ENCODE measurements around the gene SCNN1G.
A peak's percentile ranks its signal among the peaks of the same experiment; 100 is the strongest.

The SCNN1G gene

DNA sequence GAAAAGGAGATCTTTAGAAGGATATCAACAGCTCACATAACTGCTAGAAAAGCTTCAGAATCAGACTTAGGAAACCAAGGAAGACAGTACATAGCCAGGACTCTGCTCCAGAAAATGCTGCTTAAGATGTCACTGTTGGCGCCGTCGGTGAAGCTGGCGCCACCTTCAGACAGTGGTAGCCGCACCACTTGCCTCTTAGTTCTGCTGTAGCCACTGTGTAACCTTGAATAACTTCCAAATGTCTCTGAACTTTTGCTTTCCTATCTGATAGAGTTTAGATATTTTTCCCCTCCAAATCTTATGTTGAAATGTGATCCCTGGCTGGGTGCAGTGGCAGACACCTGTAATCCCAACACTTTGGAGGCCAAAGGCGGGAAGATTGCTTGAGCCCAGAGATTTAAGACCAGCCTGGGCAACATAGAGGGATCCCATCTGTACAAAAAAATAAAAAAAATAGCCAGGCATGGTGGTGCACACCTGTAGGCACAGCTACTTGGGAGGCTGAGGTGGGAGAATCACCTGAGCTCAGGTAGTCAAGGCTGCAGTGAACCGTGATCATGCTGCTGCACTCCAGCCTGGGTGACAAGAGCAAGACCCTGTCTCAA, 27.0 kb upstream of the SCNN1G start:
- no peak for DNase-seq

DNA sequence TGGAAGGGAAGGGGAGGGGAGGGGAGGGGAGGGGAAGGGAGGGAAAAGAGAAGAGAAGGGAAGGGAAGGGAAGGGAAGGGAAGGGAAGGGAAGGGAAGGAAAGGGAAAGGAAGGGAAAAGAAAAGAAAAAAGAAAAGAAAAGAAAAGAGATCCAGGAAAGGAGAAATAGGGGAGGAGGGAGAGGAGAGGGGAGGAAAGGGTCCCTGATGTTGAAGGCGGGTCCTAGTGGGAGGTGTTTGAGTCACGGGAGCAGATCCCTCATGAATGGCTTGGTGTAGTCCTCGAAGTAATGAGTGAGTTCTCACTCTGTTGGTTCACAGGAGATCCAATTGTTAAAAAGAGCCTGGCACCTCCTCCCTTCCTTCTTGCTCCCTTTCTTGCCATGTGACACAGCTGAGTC, 26.4 kb upstream of the SCNN1G start:
- DNase-seq, result no peak

DNA sequence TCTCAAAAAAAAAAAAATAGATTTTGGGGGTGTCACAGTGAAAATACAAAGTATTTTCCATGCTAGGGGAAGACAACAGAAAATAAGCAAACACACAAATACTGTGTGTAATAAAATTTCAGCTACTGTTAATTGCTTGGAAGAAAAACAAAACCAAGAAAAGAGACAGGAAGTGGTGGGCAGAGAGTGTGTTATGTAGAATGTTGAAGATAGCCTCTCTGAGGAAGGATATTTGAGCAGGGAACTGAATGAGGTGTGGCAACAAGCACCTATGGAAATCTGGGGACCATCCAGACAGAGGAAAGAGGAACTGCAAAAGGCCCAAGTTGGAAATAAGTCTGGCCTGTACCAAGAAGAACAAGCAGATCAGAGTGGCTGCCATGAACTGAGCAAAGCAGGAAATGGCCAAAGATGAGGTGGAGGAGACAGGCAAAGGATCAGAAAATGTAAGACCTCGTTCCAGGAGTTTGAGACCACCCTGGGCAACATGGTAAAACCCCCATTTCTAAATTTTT, 25.5 kb upstream of the SCNN1G start:
- DNase-seq, result no peak

DNA sequence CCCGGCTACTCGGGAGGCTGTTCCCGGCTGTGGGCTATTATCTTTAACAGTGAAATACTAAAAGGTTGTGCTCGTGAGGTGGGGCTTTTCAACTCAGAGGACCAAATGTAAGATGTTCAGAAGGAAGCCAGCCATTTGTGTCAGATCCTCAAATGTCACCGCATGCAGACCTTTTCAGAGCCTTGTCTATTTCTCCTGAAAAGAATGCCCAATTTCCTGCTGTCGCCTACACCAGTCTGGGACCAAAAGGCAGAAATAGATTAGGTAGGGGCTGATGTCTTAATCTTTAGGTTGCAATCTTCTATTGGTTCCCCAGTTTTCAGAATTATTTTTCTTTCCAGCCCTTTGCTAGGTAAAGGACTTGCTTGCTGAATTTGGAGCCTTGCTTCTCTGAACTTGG, 24.4 kb upstream of the SCNN1G start:
- DNase-seq, result no peak

DNA sequence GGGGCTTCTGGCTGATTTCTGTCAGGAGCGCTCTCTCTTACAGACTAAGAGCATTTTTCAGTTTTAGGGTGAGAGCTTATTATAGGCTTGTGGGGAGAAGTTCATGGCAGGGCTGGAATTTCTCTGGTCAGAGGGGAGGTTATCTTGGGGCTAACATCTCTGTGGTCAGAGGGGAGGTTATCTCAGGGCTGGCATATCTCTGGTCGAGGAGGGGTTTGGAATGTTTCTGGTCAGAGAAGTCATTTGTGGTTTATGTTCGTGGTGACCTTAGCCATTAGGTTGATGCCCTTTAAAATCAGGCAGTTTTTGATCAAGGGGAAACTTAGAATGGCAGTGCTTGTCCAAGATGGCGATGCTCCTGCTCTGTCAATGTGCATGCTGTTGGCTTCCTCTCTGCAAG, 22.5 kb upstream of the SCNN1G start:
- no peak for DNase-seq

DNA sequence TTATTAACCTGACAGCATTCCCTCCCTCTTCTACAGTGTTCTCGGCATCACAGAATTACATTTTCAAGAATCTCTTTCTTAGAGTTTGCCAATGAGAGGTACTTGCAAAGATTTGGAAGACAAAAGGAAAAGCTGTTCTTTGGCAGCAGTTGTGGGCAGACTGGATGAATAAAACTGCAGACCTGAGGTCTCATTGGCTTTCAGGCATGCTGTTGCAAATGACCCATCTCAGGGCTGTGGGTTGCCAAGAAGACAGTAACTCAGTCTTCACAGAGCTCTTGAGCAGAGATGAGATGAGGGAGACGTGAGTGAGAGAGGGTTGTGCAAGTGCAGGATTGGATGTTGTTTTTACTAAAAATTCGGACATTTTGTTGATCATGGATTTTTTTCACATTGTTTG, 22.0 kb upstream of the SCNN1G start:
- DNase-seq, result no peak

DNA sequence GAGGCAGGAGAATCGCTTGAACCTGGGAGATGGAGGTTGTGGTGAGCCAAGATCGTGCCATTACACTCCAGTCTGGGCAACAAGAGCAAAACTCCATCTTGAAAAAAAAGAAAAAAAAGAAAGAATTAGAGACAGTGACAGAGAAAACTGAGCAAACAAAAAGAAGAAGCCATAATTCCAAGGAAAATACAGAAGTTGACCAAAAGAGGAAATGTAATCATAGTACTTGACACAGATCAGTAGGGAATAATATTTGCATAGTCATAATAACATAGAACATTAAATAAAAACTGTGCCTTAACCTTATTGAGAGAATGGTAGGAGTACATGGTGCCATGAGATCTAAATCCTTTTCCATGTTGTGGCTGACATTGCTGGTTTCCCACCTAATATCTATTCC, 18.6 kb upstream of the SCNN1G start:
- no peak for DNase-seq

DNA sequence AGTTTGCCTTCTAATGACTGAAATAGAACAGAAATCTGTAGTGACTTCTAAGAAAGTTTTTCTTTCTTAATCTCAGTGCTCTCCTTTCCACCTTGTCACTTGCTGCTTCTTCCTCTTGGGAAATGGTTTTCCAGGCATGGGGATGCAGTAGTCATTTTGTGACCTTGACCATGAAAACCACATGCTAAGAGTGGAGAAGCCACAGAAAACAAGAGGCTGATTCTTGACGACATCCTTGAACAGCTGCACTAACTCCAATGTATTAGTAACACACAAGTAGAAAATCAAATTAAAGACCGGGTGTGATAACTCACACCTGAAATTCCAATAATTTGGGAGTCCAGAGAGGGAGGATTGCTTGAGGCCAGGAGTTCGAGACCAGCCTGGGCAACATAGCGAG, 17.8 kb upstream of the SCNN1G start:
- no peak for DNase-seq

DNA sequence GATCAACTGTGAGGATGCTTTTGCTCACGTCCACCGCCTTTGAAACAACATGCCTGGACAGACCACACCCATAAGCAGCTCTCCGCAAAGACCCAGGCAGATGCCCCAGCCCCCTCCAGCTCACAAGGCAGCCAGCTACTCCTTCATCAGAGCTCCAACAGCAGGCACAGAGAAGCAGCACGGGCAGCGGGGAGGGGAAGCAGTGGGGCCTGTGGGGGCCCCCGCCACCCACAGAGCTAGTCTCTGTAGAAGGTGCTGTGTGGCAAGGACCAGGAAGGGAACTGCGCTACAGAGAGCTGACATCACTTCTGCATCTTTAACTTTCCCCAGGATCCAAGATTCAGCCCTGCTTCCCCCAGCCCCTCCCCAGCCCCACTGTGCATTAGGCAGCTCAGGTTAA, 10.0 kb upstream of the SCNN1G start:
- no peak for DNase-seq

DNA sequence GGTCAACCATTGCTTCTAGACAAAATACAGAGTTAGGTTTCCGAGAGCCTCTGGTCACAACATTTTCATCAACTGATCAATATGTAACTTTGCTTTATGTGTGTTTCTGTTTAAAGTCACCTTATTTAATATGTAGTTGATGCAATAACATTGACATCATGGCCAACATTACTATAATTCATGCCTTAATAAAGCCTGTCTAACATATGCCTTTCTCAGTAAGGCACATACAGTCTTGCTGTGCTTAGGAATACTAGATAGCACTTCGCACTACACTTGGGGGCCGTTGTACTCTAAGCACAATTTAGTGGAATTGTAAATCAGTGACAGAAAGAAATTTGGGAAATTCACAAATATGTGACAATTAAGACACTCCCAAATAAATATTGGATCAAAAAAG, 9.6 kb upstream of the SCNN1G start:
- no peak for DNase-seq

DNA sequence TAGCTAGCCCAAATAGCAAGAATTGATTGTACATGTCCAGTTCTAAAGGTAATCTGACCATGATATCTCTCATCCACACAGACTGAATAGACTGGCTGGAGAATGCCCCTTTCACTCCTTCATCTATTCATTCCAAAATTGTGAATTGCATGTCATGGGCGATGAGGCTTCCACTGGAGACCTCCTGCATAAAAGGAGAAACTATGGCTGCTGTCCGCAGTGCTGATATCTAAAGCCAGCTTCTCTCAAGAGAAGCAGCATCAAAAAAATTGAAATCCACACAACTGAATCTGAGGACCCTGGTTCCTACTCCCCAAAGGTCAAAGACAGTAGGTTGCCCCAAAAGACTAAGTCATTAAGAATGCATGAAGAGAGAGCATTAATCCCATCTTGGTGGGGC, 7.9 kb upstream of the SCNN1G start:
- DNase-seq, result no peak

DNA sequence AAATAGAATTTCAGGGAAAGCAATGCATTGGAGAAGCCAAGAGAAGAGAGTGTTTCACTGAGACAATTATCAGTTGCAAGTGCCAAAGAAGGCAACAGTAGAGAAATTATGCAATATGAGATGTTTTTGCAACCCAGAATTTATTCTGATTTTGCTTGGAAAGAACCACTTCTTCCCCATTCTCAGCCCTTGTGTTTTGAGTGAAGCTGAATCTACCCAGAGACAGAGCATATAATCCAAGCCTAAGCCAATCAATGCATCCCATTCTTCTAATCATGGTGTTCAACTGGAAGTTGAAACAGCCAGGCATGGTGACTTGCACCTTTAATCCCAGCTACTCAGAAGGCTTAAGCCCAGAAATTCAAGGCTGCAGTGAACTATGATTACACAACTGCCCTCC, 6.9 kb upstream of the SCNN1G start:
- DNase-seq, result no peak

DNA sequence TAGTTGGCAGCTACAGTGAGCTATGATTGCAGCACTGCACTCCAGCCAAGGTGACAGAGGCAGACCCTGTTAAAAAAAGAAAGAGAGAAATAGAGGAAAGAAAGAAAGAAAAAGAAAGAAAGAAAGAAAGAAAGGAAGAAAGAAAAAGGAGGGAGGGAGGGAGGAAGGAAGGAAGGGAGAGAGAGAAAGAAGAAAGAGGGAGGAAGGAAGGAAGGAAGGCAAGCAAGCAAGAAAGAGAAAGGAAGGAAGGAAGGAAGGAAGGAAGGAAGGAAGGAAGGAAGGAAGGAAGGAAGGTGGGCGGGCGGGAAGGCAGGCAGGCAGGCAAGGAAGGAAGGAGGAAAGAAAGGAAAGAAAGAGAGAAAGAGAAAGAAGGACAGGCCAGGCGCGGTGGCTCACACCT, 1.0 kb upstream of the SCNN1G start:
- no peak for DNase-seq

DNA sequence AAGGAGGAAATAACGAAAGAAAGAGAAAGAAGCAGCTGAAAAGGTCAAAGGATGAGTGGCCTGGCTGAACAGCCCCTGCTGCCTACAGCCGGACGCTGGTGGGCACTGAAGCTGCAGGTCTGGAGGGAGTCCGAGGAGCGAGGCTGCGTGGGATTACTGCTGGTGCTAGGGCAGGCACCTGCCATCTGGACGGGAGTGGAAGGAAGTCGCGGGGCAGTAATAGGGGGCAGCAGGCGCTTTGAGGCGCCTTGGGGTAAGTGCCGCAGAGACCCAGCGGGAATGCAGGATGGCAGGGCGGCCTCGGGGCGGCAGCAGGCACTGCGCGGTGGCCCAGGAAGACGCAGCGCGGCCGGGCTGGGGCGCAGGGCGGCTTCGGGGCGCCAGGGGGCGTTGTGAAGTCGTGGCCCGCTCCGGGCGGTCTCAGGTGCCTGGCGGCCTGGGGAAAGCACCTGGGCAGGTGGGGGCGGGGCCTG, 303 bp upstream of the SCNN1G start:
- peak; percentile 20 to 41 (median 35) for DNase-seq

DNA sequence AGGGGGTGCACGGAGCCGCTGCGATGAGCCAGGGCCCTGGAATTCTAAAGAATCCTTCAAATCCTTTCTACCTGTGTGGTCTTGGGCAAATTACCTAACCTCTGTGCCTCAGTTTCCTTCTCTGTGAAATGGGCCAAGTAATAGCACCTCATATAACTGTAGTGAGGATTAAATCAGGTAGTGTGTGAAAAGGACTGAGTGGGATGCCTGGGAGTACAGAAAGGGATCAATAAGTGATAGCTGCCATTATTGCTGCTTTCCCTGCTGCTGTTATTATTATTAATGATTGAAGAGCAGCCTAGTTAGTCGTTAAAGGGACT, 958 bp downstream of the SCNN1G start:
- no peak for DNase-seq

DNA sequence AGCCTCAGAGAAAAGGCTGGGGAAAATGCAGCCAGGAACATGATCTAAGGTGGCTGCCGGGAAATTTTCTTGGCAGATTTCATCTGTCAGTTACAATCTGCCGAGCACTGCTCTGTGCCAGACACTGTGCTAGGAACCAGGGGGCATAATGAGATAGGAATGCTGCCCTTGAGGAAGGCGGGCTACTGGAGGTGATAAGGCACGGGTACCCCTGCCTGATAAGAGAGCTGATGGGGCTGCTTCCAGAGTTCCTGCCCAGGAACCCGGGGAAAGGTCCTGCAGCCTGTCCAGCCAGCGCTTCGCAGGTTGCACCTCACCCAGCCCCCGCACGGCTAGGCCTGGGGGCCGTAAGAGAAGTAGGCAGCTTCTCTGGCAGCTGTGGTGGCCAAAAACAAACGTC, 3.1 kb downstream of the SCNN1G start:
- no peak for DNase-seq

DNA sequence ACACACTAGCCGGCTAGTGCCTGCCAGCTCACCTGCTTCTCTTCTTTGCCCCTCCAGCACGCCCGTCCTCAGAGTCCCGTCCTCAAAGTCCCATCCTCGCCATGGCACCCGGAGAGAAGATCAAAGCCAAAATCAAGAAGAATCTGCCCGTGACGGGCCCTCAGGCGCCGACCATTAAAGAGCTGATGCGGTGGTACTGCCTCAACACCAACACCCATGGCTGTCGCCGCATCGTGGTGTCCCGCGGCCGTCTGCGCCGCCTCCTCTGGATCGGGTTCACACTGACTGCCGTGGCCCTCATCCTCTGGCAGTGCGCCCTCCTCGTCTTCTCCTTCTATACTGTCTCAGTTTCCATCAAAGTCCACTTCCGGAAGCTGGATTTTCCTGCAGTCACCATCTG, 3.6 kb downstream of the SCNN1G start:
- no peak for DNase-seq

DNA sequence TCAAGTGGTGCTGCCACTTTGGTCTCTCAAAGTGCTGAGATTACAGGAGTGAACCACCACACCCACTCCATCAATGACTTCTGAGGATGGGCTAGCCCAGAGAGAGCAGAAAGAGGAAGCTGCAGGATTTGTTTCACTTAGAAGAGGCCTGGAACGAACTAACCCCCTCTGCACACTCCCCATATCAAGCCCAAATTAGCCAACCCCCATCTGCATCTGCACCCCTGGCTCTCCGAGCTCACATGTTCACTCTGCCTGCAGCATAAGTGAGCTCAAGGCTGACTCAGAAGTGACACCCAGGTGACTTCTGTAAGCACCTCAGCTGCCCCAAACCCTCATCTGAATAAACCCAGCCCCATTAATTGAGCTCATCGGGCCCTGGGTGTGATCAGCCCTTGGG, 4.8 kb downstream of the SCNN1G start:
- DNase-seq, result no peak

DNA sequence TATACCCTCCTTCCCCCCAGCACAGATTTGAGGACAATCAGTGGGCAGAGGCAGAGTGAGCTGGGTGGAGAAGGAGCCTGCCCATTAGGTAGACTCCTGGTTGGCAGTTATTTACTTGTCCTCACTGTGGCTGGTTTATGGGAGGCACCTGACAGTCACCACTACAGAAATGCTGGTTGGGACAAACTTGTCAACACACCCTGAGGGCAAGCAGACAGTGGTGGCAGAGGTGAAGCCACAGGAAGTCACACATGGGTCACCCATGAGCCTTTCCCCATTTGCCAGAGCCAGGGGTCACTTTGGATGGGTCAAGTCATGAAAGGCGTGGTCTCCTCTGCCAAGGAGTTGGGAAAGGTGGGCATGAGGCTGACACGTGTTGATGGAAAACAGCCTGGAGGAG, 6.4 kb downstream of the SCNN1G start:
- no peak for DNase-seq

DNA sequence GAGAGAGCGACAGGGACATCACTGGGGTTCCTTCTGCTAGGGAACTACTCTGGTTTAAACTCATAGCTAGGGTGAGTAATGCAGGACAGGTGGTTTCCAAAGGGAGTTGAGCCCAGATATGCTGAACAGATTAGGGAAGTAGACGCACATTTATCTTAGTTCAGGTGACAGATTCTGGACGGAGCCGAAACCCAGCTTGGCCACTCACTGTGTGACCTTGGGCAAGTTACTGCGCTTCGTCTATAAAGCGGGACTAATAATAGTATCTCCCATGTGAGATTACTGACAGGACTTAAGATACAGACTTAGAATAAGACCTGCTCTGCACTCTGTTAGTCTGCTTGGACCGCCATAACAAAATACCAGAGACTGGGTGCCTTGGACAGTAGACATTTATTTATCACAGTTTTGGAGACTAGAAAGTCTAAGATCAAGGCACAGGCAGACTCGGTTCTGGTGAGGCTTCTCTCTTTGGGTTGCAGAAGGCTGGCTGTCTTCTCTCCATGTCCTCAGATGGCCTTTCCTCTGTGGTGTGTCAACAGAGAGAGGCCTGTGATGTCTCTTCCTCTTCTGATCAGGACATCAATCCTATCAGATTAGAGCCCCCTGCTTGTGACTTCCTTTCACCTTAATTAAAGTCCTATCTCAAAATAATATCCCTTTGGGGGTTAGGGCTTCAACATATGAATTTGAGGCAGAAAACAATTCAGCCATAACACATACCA, 12.1 kb downstream of the SCNN1G start:
- DNase-seq, result no peak

DNA sequence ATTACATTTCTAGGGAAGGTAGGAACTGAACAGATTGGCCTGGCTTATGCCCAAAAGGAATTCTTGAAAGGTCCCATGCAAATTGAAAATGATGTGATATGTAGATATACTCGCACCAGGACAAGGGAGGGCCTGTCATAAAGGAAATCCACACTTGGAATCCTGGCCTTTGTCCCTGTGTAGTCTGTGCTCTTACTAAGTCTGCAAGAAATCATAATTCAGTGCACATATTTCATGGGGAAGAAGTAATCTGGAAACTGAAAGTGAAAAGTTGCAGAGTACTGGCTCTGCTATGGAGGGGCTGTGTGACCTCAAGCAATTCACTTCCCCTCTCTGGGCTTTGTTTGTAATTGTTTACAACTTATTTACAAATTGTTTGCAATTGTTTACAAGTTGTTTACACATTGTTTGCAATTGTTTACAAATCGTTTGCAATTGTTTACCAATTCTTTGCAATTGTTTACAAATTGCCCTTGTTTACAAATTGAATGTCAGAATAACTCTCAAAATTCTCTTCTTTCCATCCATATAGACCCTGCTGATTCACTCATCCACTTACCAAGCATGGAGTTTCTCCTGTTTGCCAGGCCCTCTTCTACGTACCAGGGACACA, 12.9 kb downstream of the SCNN1G start:
- no peak for DNase-seq

DNA sequence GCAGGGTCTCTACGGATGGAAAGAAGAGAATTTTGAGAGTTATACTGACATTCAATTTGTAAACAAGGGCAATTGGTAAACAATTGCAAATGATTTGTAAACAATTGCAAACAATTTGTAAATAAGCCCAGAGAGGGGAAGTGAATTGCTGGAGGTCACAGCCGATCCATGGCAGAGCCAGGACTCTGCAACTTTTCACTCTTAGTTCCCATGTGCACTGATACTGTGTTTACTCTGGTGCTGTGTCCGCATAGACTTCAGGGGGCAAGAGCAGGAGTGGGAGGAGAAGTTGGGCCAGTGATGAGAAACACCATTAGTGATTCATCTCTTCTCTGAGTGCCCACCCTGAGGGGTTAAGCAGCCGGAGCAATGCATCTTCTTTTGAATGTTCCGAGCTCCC, 14.0 kb downstream of the SCNN1G start:
- no peak for DNase-seq

DNA sequence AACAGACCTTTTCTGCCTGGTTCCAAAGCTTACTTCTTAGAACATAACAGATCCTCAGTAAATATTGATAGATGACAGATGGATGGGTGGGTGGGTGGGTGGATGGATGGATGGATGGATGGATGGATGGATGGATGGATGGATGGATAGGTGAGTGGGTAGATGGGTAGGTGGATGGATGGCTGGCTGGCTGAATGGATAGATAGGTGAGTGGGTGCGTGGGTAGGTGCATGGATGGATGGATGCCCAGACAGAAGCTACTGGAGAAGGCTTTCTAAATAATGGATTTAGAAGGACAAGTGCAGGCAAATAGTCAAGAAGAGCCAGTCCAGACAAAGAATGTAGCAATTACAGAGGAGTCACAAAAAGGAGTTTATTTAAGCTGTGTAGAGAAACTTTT, 19.6 kb downstream of the SCNN1G start:
- no peak for DNase-seq

DNA sequence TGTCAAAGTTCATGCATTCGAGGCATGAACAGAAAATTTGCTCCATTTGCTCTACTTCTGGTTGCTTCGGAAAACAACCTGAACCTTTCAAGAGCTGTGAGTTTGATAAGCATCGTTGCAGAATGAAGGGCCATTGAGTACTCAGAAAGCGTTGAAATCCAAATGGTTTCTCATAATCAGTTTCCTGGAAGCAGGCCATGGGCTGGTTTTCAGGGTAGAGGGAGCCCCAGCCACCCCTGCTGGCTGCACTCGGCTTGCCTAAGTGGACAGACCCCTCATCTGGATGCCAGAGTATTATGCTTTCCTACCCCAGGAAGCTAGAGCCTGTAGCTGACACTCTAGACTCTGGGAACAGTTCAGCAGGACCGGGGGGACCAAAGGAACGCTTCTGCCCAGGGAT, 24.4 kb downstream of the SCNN1G start:
- DNase-seq, result no peak

DNA sequence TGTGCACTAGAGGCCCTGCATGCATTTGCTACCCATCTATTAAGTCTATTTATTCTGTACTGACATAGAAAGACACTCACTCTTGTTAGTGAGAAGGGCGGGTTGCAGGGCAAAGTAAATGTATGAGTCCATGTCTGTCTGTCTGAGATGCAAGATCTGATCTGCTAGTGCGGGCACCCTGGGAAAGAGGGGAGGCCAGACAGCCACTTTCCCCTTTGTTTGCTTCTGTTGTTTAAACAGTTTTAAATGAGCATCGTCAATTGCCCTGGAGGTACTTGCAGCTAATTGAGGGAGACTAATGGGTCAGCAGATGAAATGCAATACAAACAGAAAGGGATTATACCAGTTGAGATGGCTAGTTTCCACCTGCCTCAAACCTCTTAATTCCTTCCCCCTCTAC, 24.9 kb downstream of the SCNN1G start:
- DNase-seq, result no peak

Measured in activated CD4-positive, CD25-positive, alpha-beta regulatory T cell (primary cell).